ENCODE measurements around the gene CLDN25. TPM values are rescaled to one million over a fixed set of nuclear protein-coding genes. Genes with fewer than 3 reads are reported as not detected.

CLDN25 gene
- polyA plus RNA-seq, 1 of the 3 experiments (the other 2 are of a cell fraction): not detected

- TF ChIP-seq, protein P1, sequence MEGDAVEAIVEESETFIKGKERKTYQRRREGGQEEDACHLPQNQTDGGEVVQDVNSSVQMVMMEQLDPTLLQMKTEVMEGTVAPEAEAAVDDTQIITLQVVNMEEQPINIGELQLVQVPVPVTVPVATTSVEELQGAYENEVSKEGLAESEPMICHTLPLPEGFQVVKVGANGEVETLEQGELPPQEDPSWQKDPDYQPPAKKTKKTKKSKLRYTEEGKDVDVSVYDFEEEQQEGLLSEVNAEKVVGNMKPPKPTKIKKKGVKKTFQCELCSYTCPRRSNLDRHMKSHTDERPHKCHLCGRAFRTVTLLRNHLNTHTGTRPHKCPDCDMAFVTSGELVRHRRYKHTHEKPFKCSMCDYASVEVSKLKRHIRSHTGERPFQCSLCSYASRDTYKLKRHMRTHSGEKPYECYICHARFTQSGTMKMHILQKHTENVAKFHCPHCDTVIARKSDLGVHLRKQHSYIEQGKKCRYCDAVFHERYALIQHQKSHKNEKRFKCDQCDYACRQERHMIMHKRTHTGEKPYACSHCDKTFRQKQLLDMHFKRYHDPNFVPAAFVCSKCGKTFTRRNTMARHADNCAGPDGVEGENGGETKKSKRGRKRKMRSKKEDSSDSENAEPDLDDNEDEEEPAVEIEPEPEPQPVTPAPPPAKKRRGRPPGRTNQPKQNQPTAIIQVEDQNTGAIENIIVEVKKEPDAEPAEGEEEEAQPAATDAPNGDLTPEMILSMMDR (IDR thresholded peaks at IDR 0.05): no peak
- TF ChIP-seq EP300 (IDR thresholded peaks at IDR 0.05; ENCODE audit: borderline replicate concordance in 1 of 2, low read depth in 1 of 2, low read length in 1 of 2): no peak
Measured at GRCh38 chr11:113829751-113830150, 50.2 kb downstream of the CLDN25 start (continued).

Small RNA genes lying within 50 kb of the gene (small RNA-seq; reads per million reads assigned to genes)
- gene LRRC37A13P (0 reads per million in 7 experiments), gene RPS29P19 (0 reads per million in 7 experiments)

Other genes starting within 250 kb of the CLDN25 start
- 0.28 and 0.29 TPM in 2 replicates for gene TMPRSS5, start 73.5 kb upstream of the CLDN25 start, polyA plus RNA-seq (2012; rRNA removed)
- 6.1 and 7.7 TPM in 2 replicates for gene ZW10, start 6.1 kb upstream of the CLDN25 start, polyA plus RNA-seq (2012; rRNA removed)
- gene USP28, start 95.8 kb downstream of the CLDN25 start, polyA plus RNA-seq (2012; rRNA removed): 18.3 and 20.0 TPM in 2 replicates
- gene HTR3B, start 125.0 kb downstream of the CLDN25 start, polyA plus RNA-seq (2012; rRNA removed): not detected in 2 replicates
- gene HTR3A, start 195.3 kb downstream of the CLDN25 start, polyA plus RNA-seq (2012; rRNA removed): not detected in 2 replicates

Data from SK-N-SH (cell line).